HG02798 (cell line): ENCODE results near the gene PLEKHH1.

ENCODE experiments used
- ATAC-seq: cut with Tn5 transposase; IDR thresholded peaks from one replicate; pipeline ENCODE4 v1.9.1; 2021; ENCODE audit warnings: mild to moderate bottlenecking; ENCODE audit not compliant: unreplicated experiment, poor library complexity

PLEKHH1 gene

DNA sequence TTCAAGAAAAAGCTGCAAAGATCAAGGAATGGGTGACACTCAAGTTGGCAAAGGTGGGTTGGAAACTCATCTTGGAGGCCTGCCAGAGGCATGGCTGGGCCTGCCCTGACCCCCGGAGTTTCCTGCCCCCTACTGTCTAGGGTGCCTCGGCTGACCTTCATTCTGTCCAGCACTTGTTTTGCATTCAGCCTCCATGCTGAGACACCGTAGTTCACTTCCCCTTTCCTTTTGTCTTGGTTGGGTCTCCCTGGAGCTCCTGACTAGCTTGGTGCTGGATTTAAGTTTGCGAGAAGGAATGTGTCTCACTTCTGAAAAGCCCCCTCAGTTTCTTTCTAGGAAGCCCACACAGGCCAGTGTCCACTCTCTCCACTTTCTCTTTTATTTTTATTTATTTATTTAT, 26.5 kb downstream of the PLEKHH1 start:
- ATAC-seq, result no peak

GRCh38 chr14:67562025-67562775, 29.1 kb downstream of the PLEKHH1 start:
- ATAC-seq, result no peak

DNA sequence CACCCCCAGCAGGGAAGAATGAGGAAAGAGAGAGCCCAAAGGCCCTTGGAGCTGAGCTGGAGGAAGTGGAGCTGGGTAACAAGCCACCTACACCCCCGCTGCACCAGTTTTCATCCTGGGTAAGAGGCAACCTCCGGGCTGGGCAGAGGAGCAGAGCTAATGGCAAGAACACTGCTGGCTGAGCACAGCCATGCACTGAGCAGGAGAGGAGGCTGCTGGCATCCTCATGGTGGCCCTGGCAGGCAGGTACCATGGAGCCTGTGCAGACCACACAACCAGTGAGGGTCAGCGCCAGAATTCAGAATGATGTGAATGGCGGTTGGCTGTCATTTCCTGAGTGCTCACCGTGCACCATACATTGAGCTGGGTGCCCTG, 29.7 kb downstream of the PLEKHH1 start:
- no peak for ATAC-seq

GRCh38 chr14:67564236-67564635, 31.1 kb downstream of the PLEKHH1 start:
- ATAC-seq, result no peak

DNA sequence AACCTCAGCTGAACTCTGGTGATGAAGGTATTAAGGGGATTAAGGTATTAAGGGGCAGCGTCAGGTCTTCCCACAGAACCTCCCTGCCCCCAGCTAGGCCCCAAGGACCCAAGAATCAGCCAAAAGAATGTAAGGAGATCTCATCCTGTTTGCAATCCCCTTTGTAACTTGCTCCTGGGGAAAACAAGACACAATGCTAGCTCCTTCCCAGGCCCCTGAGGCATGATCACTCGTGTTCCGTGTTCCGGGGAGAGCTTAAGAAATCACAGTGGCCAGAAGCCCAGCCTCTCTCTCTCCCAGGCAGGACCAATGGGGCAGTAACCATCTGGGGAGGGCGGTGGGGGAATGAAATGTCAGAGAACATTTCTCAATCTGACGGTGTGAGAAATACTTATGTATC, 33.8 kb downstream of the PLEKHH1 start:
- ATAC-seq, result no peak

- ATAC-seq, result no peak
Observed at GRCh38 chr14:67567654-67568053, 34.6 kb downstream of the PLEKHH1 start.

DNA sequence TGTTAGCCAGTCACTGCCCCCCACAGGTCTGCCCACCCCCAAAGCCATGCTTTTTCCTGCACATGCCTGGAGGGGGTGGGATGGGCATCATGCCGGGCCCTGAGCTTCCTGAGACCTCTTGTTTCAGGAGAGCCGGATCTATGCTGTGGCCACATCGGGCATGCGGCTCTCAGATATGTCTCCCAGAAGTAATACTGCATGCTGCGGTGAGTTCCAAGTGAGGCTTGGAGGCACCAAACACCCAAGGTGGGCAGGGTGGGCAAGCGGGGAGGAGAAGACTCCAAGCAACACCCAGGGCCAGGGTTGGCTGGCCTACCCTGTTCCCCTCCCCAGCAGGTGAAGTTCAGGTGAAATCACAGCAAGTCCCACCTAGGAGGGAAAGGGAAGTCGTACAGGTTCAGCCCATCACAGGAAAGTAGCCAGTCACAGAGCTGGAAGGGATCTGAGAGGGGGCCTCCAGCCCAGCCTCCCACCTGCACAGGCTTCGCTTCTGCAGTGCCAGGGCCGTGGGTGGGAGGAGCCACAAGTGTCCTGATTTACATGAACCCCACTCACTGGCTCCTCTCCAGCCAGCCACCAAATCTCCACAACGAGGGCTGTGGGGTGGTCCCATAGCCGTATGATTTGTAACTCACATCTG, 36.0 kb downstream of the PLEKHH1 start:
- no peak for ATAC-seq

DNA sequence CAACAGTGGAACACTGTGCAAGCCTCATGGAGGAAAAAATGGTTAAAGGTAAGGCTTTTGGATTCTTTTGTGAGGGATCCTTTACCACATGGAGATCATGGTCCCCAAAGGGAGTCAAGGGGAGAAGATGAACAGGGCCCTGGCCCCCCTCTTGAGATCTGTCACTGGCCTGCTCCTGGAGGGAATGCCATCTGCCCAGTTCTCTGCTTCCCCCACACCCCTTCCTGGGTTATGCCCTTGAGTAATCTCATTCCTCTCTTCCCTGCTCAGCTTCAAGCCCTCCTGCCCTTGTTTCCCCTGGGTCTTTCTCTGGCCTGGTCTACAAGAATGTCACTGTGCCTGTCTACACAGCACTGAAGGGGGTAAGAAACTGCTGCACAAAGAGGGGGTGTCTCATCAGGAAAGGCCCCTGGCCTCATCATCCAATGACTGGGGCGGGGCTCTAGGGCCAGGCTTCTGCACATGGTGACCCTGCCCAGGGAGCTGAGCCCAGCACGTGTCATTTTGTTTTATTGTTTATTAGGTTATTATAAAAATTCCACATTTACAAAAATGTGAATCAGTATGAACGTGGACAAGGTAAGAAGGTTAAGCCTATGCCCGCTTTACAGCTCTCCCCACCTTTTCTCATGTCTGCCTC, 36.7 kb downstream of the PLEKHH1 start:
- no peak for ATAC-seq

- ATAC-seq, result no peak
Observed at GRCh38 chr14:67570453-67570852, 37.4 kb downstream of the PLEKHH1 start.

- ATAC-seq, result peak; percentile 69
Observed at GRCh38 chr14:67571275-67571990, 38.3 kb downstream of the PLEKHH1 start.

- no peak for ATAC-seq
Observed at GRCh38 chr14:67571991-67572323, 38.9 kb downstream of the PLEKHH1 start.

DNA sequence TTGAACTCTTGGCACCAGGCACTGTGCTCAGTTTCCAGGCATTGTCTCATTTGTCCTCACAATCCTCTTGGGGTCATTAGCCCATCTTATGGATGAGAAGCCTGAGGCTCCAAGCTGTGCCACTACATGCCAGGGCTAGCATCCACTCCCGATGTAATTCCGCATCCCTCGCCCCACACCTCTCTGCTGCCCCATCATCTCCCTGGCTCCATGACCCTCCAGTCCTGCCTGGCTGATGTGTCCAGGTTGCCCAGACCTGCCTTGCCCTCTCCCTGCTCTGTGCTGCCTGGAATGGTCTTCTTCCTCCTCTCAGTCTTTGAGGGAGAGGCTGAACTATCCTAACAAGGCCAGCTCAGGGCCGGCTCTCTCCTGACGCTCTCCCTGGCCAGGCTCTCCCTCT, 39.5 kb downstream of the PLEKHH1 start:
- ATAC-seq, result no peak

DNA sequence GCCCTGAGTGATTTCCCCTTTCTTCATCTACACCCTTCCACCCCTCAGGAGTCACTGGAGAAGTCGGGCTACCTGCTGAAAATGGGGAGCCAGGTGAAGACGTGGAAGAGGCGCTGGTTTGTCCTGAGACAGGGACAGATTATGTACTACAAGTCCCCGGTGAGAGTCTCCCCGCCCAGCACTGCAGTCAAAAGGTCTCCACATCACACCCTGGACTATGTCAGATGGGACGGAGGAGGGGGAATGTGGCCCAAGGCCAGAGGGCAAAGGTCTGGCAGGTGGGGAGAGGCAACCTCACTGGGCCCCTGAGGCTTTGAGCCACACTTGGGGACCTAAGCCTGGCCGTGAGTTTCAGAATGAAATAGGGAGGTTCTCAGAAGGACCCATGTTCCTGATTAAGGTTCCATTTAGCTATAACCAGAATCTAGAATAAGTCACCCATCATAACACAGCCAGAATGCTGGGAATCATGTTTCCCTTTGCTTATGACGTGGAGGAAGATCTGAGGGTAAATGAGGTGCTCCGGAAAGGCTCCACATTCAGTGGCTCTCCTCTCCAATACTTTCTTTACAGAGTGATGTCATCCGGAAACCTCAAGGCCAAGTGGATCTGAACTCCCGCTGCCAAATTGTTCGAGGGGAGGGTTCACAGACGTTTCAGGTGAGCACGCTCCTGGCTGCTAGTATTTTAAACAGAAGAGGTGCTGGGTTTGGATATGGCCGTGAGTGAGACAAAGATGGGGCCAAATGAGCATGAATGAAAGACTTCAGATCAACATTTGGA, 40.3 kb downstream of the PLEKHH1 start:
- no peak for ATAC-seq

DNA sequence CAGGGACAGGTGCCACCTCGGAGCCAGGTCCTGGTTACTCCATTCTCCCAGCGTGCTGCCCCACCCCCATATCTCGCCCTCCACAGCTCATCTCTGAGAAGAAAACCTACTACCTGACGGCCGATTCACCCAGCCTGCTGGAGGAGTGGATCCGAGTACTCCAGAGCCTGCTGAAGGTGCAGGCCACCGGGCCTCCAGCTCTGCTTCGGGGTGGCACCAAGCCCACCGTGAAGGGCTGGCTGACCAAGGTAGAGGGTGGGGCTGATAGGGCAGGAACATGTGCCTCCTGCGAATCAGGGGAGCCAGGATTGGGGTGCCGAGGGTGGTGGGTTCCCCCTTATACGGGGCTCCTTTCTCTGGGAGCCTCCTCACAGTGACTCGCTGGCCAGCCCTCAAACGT, 41.1 kb downstream of the PLEKHH1 start:
- ATAC-seq, result no peak

GRCh38 chr14:67574806-67575205, 41.7 kb downstream of the PLEKHH1 start:
- no peak for ATAC-seq

DNA sequence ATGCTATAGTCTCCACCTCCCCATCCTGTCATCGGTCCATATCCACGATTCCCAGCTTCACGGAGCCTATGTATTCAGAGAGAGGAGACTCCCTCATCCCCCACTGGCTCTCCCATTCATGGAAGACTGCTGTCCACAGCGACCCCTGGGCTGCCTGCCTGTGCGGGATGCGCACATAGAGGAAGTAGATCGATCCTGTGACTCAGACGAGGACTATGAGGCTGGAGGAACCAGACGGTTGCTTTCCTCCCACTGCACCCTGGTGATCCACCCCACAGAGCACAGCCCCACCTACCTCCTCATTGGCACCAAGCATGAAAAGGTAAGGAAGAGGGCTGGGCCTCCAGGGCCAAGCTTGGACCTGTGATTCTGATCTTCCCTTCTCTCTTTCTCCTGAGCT, 42.6 kb downstream of the PLEKHH1 start:
- no peak for ATAC-seq

GRCh38 chr14:67576216-67576955, 43.3 kb downstream of the PLEKHH1 start:
- no peak for ATAC-seq

DNA sequence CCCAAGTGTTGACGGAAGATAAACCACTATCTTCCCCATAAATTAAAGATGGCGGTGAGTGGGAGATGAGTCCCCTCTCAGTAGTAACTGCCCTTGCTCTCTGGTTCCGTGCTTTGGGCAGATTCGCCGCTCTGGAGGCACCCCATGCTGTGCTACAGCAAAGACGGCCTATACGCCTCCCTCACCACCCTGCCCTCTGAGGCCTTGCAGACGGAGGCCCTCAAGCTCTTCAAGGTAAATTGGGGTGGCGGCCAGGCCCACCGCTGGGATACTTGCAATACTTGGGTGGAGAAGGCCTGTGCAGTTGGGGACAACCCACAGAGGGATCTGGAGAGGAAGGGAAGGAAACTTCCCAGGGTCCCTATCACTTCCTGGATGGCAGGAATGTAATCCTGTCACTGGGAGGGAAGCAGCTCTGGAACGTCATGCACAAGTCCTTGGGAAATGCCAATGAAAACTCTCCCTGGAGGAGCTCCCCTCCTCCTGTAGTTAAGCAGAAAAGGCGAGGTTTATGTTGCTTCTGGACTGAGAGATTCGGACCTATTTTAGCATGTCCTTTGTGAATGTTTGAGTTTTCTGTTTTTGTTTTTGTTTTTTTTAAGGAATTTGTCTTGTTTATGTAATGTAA, 44.2 kb downstream of the PLEKHH1 start:
- no peak for ATAC-seq
